ENCODE results near the gene RFX2.

DNA sequence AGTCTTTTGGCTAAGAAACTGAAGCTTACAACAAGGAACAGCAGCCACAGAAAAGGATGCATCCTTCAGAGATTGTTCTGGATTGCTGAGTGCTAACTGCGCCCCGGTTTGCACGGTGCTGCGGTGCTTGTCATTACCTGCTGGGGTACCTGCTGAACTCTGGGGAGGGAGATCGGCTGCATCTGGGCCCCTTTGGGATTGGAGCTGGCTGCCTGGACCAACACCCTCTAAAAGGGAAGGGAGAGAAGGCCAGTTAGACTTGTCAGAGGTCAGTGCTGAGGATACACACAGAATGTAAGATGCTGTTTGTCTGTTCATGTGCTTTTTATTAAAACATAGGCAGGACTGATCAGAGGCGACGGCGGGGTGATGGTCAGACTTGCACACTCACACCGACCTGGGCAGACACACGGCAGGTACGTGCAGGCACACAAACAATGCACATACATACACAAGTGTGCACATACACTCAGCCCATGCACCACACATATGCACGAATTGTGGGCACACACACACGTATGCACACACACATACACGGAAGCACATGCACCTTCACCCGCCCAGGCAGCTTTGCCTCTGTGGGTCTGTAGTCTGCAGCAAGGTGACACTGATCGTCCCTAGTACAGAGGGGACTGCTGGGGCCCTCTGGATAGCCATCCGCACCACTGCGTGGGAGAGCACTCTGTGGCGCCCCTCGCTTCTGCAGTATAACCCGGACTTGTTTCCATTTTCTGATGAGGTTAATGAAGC is 66.1 kb downstream of the RFX2 start:
- TF ChIP-seq ZKSCAN8 (CRISPR knock-in tag; IDR thresholded peaks at IDR 0.05) (no peak), EP400 (IDR thresholded peaks at IDR 0.05) (no peak), TCF7 (IDR thresholded peaks at IDR 0.05; ENCODE audit: borderline replicate concordance) (no peak), PHF8 (IDR thresholded peaks at IDR 0.05; ENCODE audit: borderline replicate concordance, low read length) (no peak), PCBP1 (IDR thresholded peaks at IDR 0.05; ENCODE audit: low read depth, low read length, poor library complexity, severe bottlenecking) (no peak), KLF16 (IDR thresholded peaks at IDR 0.05) (no peak)
- TF ChIP-seq, protein P1, sequence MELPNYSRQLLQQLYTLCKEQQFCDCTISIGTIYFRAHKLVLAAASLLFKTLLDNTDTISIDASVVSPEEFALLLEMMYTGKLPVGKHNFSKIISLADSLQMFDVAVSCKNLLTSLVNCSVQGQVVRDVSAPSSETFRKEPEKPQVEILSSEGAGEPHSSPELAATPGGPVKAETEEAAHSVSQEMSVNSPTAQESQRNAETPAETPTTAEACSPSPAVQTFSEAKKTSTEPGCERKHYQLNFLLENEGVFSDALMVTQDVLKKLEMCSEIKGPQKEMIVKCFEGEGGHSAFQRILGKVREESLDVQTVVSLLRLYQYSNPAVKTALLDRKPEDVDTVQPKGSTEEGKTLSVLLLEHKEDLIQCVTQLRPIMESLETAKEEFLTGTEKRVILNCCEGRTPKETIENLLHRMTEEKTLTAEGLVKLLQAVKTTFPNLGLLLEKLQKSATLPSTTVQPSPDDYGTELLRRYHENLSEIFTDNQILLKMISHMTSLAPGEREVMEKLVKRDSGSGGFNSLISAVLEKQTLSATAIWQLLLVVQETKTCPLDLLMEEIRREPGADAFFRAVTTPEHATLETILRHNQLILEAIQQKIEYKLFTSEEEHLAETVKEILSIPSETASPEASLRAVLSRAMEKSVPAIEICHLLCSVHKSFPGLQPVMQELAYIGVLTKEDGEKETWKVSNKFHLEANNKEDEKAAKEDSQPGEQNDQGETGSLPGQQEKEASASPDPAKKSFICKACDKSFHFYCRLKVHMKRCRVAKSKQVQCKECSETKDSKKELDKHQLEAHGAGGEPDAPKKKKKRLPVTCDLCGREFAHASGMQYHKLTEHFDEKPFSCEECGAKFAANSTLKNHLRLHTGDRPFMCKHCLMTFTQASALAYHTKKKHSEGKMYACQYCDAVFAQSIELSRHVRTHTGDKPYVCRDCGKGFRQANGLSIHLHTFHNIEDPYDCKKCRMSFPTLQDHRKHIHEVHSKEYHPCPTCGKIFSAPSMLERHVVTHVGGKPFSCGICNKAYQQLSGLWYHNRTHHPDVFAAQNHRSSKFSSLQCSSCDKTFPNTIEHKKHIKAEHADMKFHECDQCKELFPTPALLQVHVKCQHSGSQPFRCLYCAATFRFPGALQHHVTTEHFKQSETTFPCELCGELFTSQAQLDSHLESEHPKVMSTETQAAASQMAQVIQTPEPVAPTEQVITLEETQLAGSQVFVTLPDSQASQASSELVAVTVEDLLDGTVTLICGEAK (IDR thresholded peaks at IDR 0.05), result no peak
- TF ChIP-seq, protein P1 (CRISPR knock-in tag; IDR thresholded peaks at IDR 0.05), result no peak
- TF ChIP-seq, protein P2, sequence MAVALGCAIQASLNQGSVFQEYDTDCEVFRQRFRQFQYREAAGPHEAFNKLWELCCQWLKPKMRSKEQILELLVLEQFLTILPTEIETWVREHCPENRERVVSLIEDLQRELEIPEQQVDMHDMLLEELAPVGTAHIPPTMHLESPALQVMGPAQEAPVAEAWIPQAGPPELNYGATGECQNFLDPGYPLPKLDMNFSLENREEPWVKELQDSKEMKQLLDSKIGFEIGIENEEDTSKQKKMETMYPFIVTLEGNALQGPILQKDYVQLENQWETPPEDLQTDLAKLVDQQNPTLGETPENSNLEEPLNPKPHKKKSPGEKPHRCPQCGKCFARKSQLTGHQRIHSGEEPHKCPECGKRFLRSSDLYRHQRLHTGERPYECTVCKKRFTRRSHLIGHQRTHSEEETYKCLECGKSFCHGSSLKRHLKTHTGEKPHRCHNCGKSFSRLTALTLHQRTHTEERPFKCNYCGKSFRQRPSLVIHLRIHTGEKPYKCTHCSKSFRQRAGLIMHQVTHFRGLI (CRISPR knock-in tag; IDR thresholded peaks at IDR 0.05), result no peak
- TF ChIP-seq, protein P3, sequence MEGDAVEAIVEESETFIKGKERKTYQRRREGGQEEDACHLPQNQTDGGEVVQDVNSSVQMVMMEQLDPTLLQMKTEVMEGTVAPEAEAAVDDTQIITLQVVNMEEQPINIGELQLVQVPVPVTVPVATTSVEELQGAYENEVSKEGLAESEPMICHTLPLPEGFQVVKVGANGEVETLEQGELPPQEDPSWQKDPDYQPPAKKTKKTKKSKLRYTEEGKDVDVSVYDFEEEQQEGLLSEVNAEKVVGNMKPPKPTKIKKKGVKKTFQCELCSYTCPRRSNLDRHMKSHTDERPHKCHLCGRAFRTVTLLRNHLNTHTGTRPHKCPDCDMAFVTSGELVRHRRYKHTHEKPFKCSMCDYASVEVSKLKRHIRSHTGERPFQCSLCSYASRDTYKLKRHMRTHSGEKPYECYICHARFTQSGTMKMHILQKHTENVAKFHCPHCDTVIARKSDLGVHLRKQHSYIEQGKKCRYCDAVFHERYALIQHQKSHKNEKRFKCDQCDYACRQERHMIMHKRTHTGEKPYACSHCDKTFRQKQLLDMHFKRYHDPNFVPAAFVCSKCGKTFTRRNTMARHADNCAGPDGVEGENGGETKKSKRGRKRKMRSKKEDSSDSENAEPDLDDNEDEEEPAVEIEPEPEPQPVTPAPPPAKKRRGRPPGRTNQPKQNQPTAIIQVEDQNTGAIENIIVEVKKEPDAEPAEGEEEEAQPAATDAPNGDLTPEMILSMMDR (IDR thresholded peaks at IDR 0.05 in 2 of 3, conservative IDR thresholded peaks at IDR 0.05 in 1 of 3; ENCODE audit: insufficient read depth in 2 of 3, low read depth in 1 of 3, low read length in 3 of 3), result no peak
- TF ChIP-seq, protein P4, sequence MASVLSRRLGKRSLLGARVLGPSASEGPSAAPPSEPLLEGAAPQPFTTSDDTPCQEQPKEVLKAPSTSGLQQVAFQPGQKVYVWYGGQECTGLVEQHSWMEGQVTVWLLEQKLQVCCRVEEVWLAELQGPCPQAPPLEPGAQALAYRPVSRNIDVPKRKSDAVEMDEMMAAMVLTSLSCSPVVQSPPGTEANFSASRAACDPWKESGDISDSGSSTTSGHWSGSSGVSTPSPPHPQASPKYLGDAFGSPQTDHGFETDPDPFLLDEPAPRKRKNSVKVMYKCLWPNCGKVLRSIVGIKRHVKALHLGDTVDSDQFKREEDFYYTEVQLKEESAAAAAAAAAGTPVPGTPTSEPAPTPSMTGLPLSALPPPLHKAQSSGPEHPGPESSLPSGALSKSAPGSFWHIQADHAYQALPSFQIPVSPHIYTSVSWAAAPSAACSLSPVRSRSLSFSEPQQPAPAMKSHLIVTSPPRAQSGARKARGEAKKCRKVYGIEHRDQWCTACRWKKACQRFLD (CRISPR knock-in tag; IDR thresholded peaks at IDR 0.05), result no peak
- TF ChIP-seq, protein P5, sequence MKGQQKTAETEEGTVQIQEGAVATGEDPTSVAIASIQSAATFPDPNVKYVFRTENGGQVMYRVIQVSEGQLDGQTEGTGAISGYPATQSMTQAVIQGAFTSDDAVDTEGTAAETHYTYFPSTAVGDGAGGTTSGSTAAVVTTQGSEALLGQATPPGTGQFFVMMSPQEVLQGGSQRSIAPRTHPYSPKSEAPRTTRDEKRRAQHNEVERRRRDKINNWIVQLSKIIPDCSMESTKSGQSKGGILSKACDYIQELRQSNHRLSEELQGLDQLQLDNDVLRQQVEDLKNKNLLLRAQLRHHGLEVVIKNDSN (CRISPR knock-in tag; IDR thresholded peaks at IDR 0.05), result no peak
- TF ChIP-seq, protein P6, sequence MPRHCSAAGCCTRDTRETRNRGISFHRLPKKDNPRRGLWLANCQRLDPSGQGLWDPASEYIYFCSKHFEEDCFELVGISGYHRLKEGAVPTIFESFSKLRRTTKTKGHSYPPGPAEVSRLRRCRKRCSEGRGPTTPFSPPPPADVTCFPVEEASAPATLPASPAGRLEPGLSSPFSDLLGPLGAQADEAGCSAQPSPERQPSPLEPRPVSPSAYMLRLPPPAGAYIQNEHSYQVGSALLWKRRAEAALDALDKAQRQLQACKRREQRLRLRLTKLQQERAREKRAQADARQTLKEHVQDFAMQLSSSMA (CRISPR knock-in tag; IDR thresholded peaks at IDR 0.05), result no peak
